Transverse colon (tissue), 4 donors: ENCODE measurements around the gene STK31. TPM values are rescaled to one million over a fixed set of nuclear protein-coding genes. Genes with fewer than 3 reads are reported as not detected.

Source experiments
- DNase-seq: peaks from one replicate; pipeline ENCODE4 v3.0.0-alpha.2; 2019
- H3K27ac ChIP-seq, 4 donors: fragments of 200-600 bp; sonication (generic); 2 replicates each; pipeline ENCODE4 v1.5.1; 2016 to 2018; ENCODE audit warnings: inconsistent platforms in 4 of 4
- H3K27me3 ChIP-seq: fragments of 200-600 bp; sonication (generic); 2 replicates; pipeline ENCODE4 v1.5.1; 2017; ENCODE audit warnings: inconsistent platforms
- H3K36me3 ChIP-seq, 4 donors: fragments of 200-600 bp; sonication (generic); 2 replicates each; pipeline ENCODE4 v1.5.1; 2017 to 2019; ENCODE audit warnings: inconsistent platforms in 4 of 4
- H3K4me1 ChIP-seq, 4 donors: fragments of 200-600 bp; sonication (generic); 2 replicates each; pipeline ENCODE4 v1.5.1; 2017 to 2020; ENCODE audit warnings: inconsistent platforms in 4 of 4
- H3K4me3 ChIP-seq, 4 donors: fragments of 200-600 bp; sonication (generic); 1 replicate in 1 of 4; 2 replicates in 3 of 4; pipeline versions ENCODE4 v1.5.1 to v1.6.1; 2017 to 2019; ENCODE audit warnings: inconsistent platforms in 4 of 4
- H3K9me3 ChIP-seq, 2 donors: fragments of 200-600 bp; sonication (generic); 2 replicates each; pipeline ENCODE4 v1.5.1; 2017 to 2019; ENCODE audit warnings: inconsistent platforms in 2 of 2
- EP300 ChIP-seq: sonication (generic); formaldehyde crosslinking; IDR thresholded peaks from one replicate; pipeline ENCODE4 v1.6.1; 2017; ENCODE audit warnings: antibody characterized with exemption, low read depth
- POLR2A ChIP-seq: fragments of 450-650 bp; IDR thresholded peaks from one replicate; pipeline ENCODE4 v1.6.1; 2016; ENCODE audit warnings: antibody characterized with exemption, mild to moderate bottlenecking, moderate library complexity
- POLR2AphosphoS5 ChIP-seq, 3 donors: sonication (generic); formaldehyde crosslinking; IDR thresholded peaks; one replicate each; pipeline ENCODE4 v1.6.1; 2016; ENCODE audit warnings: antibody characterized with exemption in 3 of 3
- WGBS, 2 donors: methylation state at CpG; one replicate each; pipeline ENCODE4 v1.1.5; 2018; ENCODE audit warnings: low coverage in 1 of 2; 5-methylcytosine and 5-hydroxymethylcytosine counted together
- in situ Hi-C, 4 donors: fragments of 200-750 bp; cut with MboI; loops; one replicate each; pipeline versions ENCODE4 v1.15.0 to v1.15.1; 2017; ENCODE audit warnings: low sequenced_read_pairs in 3 of 4, low pct_ligation_motif_present in 1 of 4, low pct_unique_long_range_greater_than_20kb in 1 of 4
- intact Hi-C: fragments of 100-400 bp; cut with DNase I; formaldehyde crosslinking; loops from one replicate; pipeline ENCODE4 v1.15.1; 2023; ENCODE audit warnings: low total_unique reads
- total RNA-seq, 4 donors: library from RNA; depleted of rRNA; stranded (reverse); fragments of >200 nt; gene quantifications; one replicate each; pipeline ENCODE4 v1.1.0, GENCODE V29; 2016
- TF ChIP-seq, protein P1 (sequence below), 5 experiments: fragments of 200-600 bp in 3 of 5; fragments of 450-650 bp in 2 of 5; sonication (generic) in 3 of 5; IDR thresholded peaks; 1 replicate in 2 of 5; 2 replicates in 3 of 5; pipeline ENCODE4 v1.5.1; 2016 to 2017; ENCODE audit warnings: antibody characterized with exemption in 5 of 5, inconsistent platforms in 3 of 5, mild to moderate bottlenecking in 2 of 5, moderate library complexity in 1 of 5

The STK31 gene
- total RNA-seq, 4 donors from 2014 or later = 0.37 to 0.95 (median 0.67) TPM

DNA sequence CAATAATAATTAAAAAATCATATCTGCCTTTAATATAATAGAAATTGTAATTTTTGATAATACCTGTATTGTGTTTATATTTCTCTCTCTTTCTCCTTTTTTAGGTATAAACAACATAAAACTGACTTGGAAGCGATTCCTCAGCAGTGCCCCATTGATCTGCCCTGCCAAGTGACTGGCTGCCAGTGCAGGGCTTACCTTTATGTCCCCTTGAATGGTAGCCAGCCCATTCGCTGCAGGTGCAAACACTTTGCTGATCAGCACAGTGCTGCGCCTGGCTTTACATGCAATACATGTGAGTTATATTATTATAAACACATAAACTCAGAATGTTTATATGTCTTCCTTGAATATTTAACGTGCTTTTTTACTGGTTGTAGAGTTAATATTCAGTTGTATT lies 20.9 kb upstream of the STK31 start:
- Histone ChIP-seq H3K27me3 (no peaks in the 10 kb centered on the region), H3K4me3 (no peak overlapping the region), H3K36me3 (peaks cover 0 to 27% (median 7%) of the 10 kb centered on the region in 4 donors), H3K9me3 (no peaks in the 10 kb centered on the region), H3K4me1 (peaks cover 0 to 23% (median 4%) of the 10 kb centered on the region in 4 donors), H3K27ac (no peak overlapping the region)
- in situ Hi-C loops (loop anchor here in 2 of 4 donors (10.0 kb wide), 1 partner anchor 94 kb away; the partner anchor contains the start of gene CCDC126 (in 2 of the 2)), intact Hi-C loops (no loop called here)
- no peak for DNase-seq
- TF ChIP-seq POLR2AphosphoS5 (IDR thresholded peaks at IDR 0.05) = no peak
- no peak for TF ChIP-seq POLR2A
- TF ChIP-seq, protein P1, sequence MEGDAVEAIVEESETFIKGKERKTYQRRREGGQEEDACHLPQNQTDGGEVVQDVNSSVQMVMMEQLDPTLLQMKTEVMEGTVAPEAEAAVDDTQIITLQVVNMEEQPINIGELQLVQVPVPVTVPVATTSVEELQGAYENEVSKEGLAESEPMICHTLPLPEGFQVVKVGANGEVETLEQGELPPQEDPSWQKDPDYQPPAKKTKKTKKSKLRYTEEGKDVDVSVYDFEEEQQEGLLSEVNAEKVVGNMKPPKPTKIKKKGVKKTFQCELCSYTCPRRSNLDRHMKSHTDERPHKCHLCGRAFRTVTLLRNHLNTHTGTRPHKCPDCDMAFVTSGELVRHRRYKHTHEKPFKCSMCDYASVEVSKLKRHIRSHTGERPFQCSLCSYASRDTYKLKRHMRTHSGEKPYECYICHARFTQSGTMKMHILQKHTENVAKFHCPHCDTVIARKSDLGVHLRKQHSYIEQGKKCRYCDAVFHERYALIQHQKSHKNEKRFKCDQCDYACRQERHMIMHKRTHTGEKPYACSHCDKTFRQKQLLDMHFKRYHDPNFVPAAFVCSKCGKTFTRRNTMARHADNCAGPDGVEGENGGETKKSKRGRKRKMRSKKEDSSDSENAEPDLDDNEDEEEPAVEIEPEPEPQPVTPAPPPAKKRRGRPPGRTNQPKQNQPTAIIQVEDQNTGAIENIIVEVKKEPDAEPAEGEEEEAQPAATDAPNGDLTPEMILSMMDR (IDR thresholded peaks at IDR 0.05) = no peak
- TF ChIP-seq EP300 = no peak
- WGBS, 2 donors = 60 to 70% methylated on average over 4 of the region's 4 CpGs

DNA sequence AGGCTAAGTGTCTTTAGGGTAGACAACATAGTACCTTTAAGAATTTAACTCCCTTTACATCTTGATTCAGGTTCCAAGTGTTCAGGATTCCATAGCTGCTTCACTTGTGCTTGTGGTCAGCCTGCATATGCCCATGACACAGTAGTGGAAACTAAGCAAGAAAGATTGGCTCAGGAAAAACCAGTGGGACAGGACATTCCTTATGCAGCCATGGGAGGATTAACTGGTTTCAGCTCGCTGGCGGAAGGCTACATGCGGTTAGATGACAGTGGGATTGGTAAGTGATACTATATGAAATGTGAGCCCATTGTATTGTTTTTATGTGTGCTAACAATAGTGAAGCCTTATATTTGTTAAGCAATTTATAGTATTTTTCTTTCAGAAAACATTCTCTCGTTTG lies 18.7 kb upstream of the STK31 start:
- in situ Hi-C loops (no loop called here), intact Hi-C loops (no loop called here)
- no peaks in the 10 kb centered on the region for H3K27me3 ChIP-seq
- H3K4me1 ChIP-seq = peaks cover 0 to 6% (median 0%) of the 10 kb centered on the region in 4 donors
- no peaks in the 10 kb centered on the region for H3K9me3 ChIP-seq
- 80 to 90% methylated on average over 4 of the region's 4 CpGs for WGBS, 2 donors
- peaks cover 0 to 34% (median 9%) of the 10 kb centered on the region in 4 donors for H3K36me3 ChIP-seq
- no peak overlapping the region for H3K27ac ChIP-seq
- H3K4me3 ChIP-seq = no peak overlapping the region
- TF ChIP-seq POLR2A (no peak), EP300 (no peak), POLR2AphosphoS5 (IDR thresholded peaks at IDR 0.05) (no peak)
- TF ChIP-seq, protein P1 (IDR thresholded peaks at IDR 0.05) = no peak
- no peak for DNase-seq

DNA sequence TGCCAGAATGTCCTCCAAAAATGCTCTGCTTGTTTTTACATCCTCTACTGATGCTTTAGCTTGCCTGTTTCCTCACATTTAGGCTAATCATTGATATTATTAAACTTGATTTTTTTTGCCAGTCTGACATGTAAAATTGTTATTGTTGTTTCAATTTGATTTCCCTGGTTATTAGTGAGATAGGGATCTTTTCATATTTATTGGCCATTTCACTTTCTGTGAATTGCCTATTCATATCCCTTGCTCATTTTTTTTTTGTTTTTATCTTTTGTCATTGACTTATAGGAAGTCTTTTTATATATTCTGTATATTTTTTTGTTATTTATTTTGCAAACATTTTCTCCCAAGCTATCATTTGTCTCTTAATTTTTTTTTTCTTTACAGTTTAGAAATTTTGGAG lies 16.8 kb upstream of the STK31 start:
- Histone ChIP-seq H3K4me3 (no peak overlapping the region), H3K4me1 (no peaks in the 10 kb centered on the region), H3K27ac (no peak overlapping the region), H3K36me3 (peaks cover 0 to 41% (median 9%) of the 10 kb centered on the region in 4 donors), H3K9me3 (no peaks in the 10 kb centered on the region), H3K27me3 (no peaks in the 10 kb centered on the region)
- no peak for DNase-seq
- no peak for TF ChIP-seq EP300
- TF ChIP-seq, protein P1 (IDR thresholded peaks at IDR 0.05) = no peak
- in situ Hi-C loops (no loop called here), intact Hi-C loops (no loop called here)

DNA sequence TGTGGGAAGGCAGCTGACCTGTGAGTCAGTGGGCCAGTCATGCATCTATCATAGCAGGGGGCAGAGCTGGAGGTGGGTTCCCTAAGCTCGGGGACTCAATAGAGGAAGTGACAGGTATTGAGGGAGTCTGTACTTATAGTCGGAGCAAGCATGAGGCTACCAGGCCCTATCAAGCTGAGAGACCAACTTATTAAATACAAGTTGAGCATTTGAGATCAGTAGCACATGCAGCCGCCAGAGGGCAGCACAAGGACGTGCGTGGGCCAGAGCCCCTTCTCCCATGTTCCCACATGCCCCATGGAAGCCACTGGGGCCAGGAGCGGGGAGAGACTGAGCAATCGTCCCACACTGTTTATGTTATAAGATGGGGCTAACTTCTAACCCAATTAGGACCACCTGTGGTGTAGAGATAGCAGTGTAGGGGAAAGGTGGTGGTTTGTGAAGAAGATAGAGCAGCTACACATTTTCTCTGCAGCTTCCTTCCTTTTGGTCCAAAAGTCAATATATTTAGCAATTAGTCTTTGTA lies 13.0 kb upstream of the STK31 start:
- no peaks in the 10 kb centered on the region for H3K27me3 ChIP-seq
- intact Hi-C loops = no loop called here
- 31% methylated on average over 7 of the region's 7 CpGs; no CpG with 5 or more reads in 1 of the 2 donors for WGBS, 2 donors
- no peaks in the 10 kb centered on the region for H3K4me1 ChIP-seq
- no peaks in the 10 kb centered on the region for H3K9me3 ChIP-seq
- H3K4me3 ChIP-seq = no peak overlapping the region
- in situ Hi-C loops = no loop called here
- TF ChIP-seq POLR2AphosphoS5 (IDR thresholded peaks at IDR 0.05) = no peak
- TF ChIP-seq, protein P1 (IDR thresholded peaks at IDR 0.05) = peak in 4 of 5 experiments; percentile 18 to 42 (median 40)
- DNase-seq = peak; percentile 31
- no peak overlapping the region for H3K27ac ChIP-seq
- H3K36me3 ChIP-seq = peaks cover 0 to 46% (median 10%) of the 10 kb centered on the region in 4 donors
